Liver (tissue), 9 donors: ENCODE results near the gene COG7. TPM values are rescaled to one million over a fixed set of nuclear protein-coding genes. Genes with fewer than 3 reads are reported as not detected.

ENCODE experiments used
- DNase-seq: peaks from one replicate; pipeline ENCODE4 v3.0.0-alpha.2; 2017; ENCODE audit warnings: low spot score
- H3K27ac ChIP-seq, 2 donors: one replicate each; pipeline ENCODE4 v1.7.0; 2013; ENCODE audit warnings: inconsistent platforms in 2 of 2, low read length in 2 of 2, control low read depth in 1 of 2, low read depth in 1 of 2, mild to moderate bottlenecking in 1 of 2
- H3K27me3 ChIP-seq, 4 donors: one replicate each; pipeline versions ENCODE4 v1.6.1 to v1.7.0; 2013; ENCODE audit warnings: low read length in 3 of 4, inconsistent platforms in 1 of 4, mild to moderate bottlenecking in 1 of 4, moderate library complexity in 1 of 4; ENCODE audit not compliant: control insufficient read depth in 4 of 4, insufficient read depth in 4 of 4
- H3K36me3 ChIP-seq, 4 donors: one replicate each; pipeline versions ENCODE4 v1.6.1 to v1.7.0; 2013; ENCODE audit warnings: low read length in 3 of 4, mild to moderate bottlenecking in 3 of 4, low read depth in 1 of 4, moderate library complexity in 1 of 4; ENCODE audit not compliant: control insufficient read depth in 4 of 4, insufficient read depth in 3 of 4
- H3K4me1 ChIP-seq, 4 donors: one replicate each; pipeline versions ENCODE4 v1.6.1 to v1.7.0; 2013; ENCODE audit warnings: low read length in 3 of 4, mild to moderate bottlenecking in 3 of 4, moderate library complexity in 1 of 4; ENCODE audit not compliant: control insufficient read depth in 4 of 4, insufficient read depth in 4 of 4
- H3K4me3 ChIP-seq, 3 donors: one replicate each; pipeline versions ENCODE4 v1.6.1 to v1.7.0; 2013; ENCODE audit warnings: low read length in 3 of 3, control low read depth in 1 of 3, low read depth in 1 of 3, mild to moderate bottlenecking in 1 of 3
- H3K9ac ChIP-seq, 2 donors: one replicate each; pipeline ENCODE4 v1.7.0; 2013; ENCODE audit warnings: low read length in 2 of 2, mild to moderate bottlenecking in 2 of 2, moderate library complexity in 2 of 2, control low read depth in 1 of 2, low read depth in 1 of 2
- H3K9me3 ChIP-seq, 4 donors: one replicate each; pipeline versions ENCODE4 v1.6.1 to v1.7.0; 2013; ENCODE audit warnings: low read length in 3 of 4; ENCODE audit not compliant: control insufficient read depth in 4 of 4
- EGR1 ChIP-seq, 2 donors: IDR thresholded peaks; 2 replicates each; pipeline ENCODE4 v1.6.1; 2016 to 2018; ENCODE audit warnings: antibody characterized with exemption in 2 of 2, low read depth in 2 of 2
- FOXA1 ChIP-seq: IDR thresholded peaks from 2 replicates; pipeline ENCODE4 v1.6.1; 2016; ENCODE audit warnings: antibody characterized with exemption
- FOXA2 ChIP-seq: IDR thresholded peaks from 2 replicates; pipeline ENCODE4 v1.6.1; 2016; ENCODE audit warnings: antibody characterized with exemption
- GABPA ChIP-seq, 2 donors: IDR thresholded peaks in 1 of 2; conservative IDR thresholded peaks in 1 of 2; 2 replicates each; pipeline ENCODE4 v1.6.1; 2016; ENCODE audit warnings: antibody characterized with exemption in 2 of 2, mild to moderate bottlenecking in 1 of 2, moderate library complexity in 1 of 2
- HNF4A ChIP-seq, 2 donors: conservative IDR thresholded peaks; 2 replicates each; pipeline ENCODE4 v1.6.1; 2016; ENCODE audit warnings: antibody characterized with exemption in 2 of 2, mild to moderate bottlenecking in 2 of 2
- HNF4G ChIP-seq: IDR thresholded peaks from 2 replicates; pipeline ENCODE4 v1.6.1; 2016; ENCODE audit warnings: antibody characterized with exemption
- JUND ChIP-seq, 2 donors: IDR thresholded peaks; 2 replicates each; pipeline ENCODE4 v1.6.1; 2016; ENCODE audit warnings: antibody characterized with exemption in 2 of 2
- NR2F2 ChIP-seq: IDR thresholded peaks from 2 replicates; pipeline ENCODE4 v1.6.1; 2016; ENCODE audit warnings: antibody characterized with exemption
- RAD21 ChIP-seq, 2 donors: IDR thresholded peaks; 2 replicates each; pipeline ENCODE4 v1.6.1; 2016; ENCODE audit warnings: antibody characterized with exemption in 2 of 2, mild to moderate bottlenecking in 2 of 2
- RXRA ChIP-seq, 2 donors: IDR thresholded peaks; 2 replicates each; pipeline ENCODE4 v1.6.1; 2017 to 2018; ENCODE audit warnings: antibody characterized with exemption in 2 of 2, mild to moderate bottlenecking in 1 of 2
- SP1 ChIP-seq: IDR thresholded peaks from 2 replicates; pipeline ENCODE4 v1.6.1; 2018; ENCODE audit warnings: antibody characterized with exemption, mild to moderate bottlenecking
- TAF1 ChIP-seq: conservative IDR thresholded peaks from 2 replicates; pipeline ENCODE4 v1.6.1; 2016; ENCODE audit warnings: antibody characterized with exemption, mild to moderate bottlenecking
- YY1 ChIP-seq: IDR thresholded peaks from 2 replicates; pipeline ENCODE4 v1.6.1; 2016; ENCODE audit warnings: antibody characterized with exemption, mild to moderate bottlenecking
- WGBS: extraction: QIAGEN DNeasy Blood & Tissue Kit; methylation state at CpG from one replicate; pipeline ENCODE4 v1.1.7; 2013; 5-methylcytosine and 5-hydroxymethylcytosine counted together
- polyA plus RNA-seq, 2 donors: library from polyadenylated mRNA; stranded (reverse) in 1 of 2; unstranded in 1 of 2; fragments of 200-250 nt in 1 of 2; fragments of >200 nt in 1 of 2; fragmentation: Nextera tagmentation in 1 of 2; extraction: Ambion mirVana in 1 of 2; gene quantifications; one replicate each; pipeline versions ENCODE4 v1.2.1 to v1.2.3, GENCODE V29; 2013 to 2015
- total RNA-seq, 2 donors: library from RNA; depleted of rRNA; stranded (reverse); fragments of >200 nt; gene quantifications; one replicate each; pipeline ENCODE4 v1.2.3, GENCODE V29; 2014
- TF ChIP-seq, protein P1 (sequence below): fragments of 150-350 bp; IDR thresholded peaks from 2 replicates; pipeline ENCODE4 v1.5.1; 2017; ENCODE audit warnings: improper control_type of control experiment, low read depth, low read length; ENCODE audit not compliant: missing input control
- TF ChIP-seq, protein P2 (sequence below): IDR thresholded peaks from 2 replicates; pipeline ENCODE4 v1.6.1; 2016; ENCODE audit warnings: antibody characterized with exemption
- TF ChIP-seq, protein P3 (sequence below): IDR thresholded peaks from 2 replicates; pipeline ENCODE4 v1.6.1; 2016; ENCODE audit warnings: antibody characterized with exemption
- TF ChIP-seq, protein P4 (sequence below): IDR thresholded peaks from 2 replicates; pipeline ENCODE4 v1.6.1; 2016; ENCODE audit warnings: antibody characterized with exemption
- donor health status: healthy.
- donor health status: healthy.
- donor health status: healthy.
- donor health status: healthy.
- donor health status: healthy.

Gene COG7
- total and polyA plus RNA-seq, 4 donors = 5.1 to 11.4 (median 6.6) TPM

DNA sequence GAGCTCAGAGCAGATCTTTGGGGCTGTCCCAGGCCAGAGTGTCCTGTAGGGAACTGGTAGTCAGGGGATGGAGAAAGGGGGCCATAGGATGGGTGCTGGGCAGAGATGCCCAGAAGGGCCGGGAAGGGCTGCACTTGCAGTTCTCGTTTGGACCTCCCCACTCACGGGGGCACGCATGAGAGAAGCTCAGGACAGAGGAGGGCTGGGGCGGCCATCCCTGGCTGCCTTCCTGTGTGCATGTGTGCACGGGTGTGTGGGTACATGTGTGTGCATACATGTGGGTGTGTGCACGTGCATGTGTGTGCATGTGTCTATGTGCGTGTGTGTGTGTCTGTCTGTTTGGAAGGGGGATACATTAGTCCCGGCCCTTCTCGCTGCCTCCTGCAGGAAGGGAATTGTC lies 73.3 kb downstream of the COG7 start:
- H3K27ac ChIP-seq = no peak overlapping the region
- H3K27me3 ChIP-seq = no peaks in the 10 kb centered on the region
- H3K4me3 ChIP-seq = no peak overlapping the region
- 82% methylated on average over 10 of the region's 10 CpGs for WGBS
- TF ChIP-seq TAF1 (no peak), JUND (IDR thresholded peaks at IDR 0.05) (no peak)
- TF ChIP-seq, protein P1, sequence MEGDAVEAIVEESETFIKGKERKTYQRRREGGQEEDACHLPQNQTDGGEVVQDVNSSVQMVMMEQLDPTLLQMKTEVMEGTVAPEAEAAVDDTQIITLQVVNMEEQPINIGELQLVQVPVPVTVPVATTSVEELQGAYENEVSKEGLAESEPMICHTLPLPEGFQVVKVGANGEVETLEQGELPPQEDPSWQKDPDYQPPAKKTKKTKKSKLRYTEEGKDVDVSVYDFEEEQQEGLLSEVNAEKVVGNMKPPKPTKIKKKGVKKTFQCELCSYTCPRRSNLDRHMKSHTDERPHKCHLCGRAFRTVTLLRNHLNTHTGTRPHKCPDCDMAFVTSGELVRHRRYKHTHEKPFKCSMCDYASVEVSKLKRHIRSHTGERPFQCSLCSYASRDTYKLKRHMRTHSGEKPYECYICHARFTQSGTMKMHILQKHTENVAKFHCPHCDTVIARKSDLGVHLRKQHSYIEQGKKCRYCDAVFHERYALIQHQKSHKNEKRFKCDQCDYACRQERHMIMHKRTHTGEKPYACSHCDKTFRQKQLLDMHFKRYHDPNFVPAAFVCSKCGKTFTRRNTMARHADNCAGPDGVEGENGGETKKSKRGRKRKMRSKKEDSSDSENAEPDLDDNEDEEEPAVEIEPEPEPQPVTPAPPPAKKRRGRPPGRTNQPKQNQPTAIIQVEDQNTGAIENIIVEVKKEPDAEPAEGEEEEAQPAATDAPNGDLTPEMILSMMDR = no peak
- no peaks in the 10 kb centered on the region for H3K9me3 ChIP-seq
- H3K4me1 ChIP-seq = no peaks in the 10 kb centered on the region
- no peak for DNase-seq
- H3K9ac ChIP-seq = no peak overlapping the region
- H3K36me3 ChIP-seq = no peaks in the 10 kb centered on the region

DNA sequence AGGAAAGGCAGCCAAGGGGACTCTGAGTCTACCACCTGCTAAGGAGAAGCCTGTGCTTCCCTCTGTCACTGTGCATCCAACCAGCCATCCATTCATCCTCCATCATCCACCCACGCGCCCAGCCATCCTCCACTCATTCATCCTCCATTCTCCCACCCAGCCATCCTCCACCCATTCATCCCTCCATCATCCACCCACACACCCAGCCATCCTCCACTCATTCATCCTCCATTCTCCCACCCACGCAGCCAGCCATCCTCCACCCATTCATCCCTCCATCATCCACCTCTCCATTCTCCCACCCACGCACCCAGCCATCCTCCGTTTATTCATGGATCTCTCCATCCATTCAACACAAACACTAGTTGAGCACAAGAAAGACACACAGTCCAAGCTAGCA lies 74.1 kb downstream of the COG7 start:
- no peak for DNase-seq
- H3K9me3 ChIP-seq = no peaks in the 10 kb centered on the region
- TF ChIP-seq, protein P2, sequence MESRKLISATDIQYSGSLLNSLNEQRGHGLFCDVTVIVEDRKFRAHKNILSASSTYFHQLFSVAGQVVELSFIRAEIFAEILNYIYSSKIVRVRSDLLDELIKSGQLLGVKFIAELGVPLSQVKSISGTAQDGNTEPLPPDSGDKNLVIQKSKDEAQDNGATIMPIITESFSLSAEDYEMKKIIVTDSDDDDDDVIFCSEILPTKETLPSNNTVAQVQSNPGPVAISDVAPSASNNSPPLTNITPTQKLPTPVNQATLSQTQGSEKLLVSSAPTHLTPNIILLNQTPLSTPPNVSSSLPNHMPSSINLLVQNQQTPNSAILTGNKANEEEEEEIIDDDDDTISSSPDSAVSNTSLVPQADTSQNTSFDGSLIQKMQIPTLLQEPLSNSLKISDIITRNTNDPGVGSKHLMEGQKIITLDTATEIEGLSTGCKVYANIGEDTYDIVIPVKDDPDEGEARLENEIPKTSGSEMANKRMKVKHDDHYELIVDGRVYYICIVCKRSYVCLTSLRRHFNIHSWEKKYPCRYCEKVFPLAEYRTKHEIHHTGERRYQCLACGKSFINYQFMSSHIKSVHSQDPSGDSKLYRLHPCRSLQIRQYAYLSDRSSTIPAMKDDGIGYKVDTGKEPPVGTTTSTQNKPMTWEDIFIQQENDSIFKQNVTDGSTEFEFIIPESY = no peak
- TF ChIP-seq FOXA2 = no peak
- no peak for TF ChIP-seq NR2F2
- no peak for TF ChIP-seq GABPA (IDR thresholded peaks at IDR 0.05 in 1 of 2, conservative IDR thresholded peaks at IDR 0.05 in 1 of 2)
- TF ChIP-seq TAF1 = no peak
- no peak overlapping the region for H3K9ac ChIP-seq
- H3K27me3 ChIP-seq = no peaks in the 10 kb centered on the region
- no peak overlapping the region for H3K4me3 ChIP-seq
- H3K4me1 ChIP-seq = no peaks in the 10 kb centered on the region
- no peaks in the 10 kb centered on the region for H3K36me3 ChIP-seq
- no peak overlapping the region for H3K27ac ChIP-seq
- WGBS = 93% methylated on average over 5 of the region's 5 CpGs

DNA sequence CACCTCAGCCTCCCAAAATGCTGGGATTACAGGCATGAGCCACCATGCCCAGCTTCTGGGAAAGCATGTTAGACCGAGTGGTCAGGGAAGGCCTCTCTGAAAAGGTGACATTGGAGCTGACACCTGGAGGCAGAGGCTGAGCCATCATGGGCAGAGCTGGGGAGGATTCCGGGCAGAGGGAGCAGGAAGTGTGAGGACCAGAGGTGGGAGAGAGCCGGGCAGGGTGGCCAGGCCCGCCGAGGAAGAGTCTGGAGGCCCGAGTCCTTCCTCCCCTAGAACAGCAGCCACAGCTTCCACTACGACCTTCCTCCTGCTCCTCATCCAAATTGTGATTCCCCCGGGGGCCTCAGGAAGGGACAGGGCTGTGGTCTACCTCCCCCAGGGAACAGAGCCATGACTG lies 74.7 kb downstream of the COG7 start:
- Histone ChIP-seq H3K27me3 (peaks cover 0 to 3% (median under 1%) of the 10 kb centered on the region in 4 donors), H3K4me3 (no peak overlapping the region), H3K9ac (no peak overlapping the region), H3K36me3 (no peaks in the 10 kb centered on the region), H3K4me1 (no peaks in the 10 kb centered on the region), H3K9me3 (no peaks in the 10 kb centered on the region), H3K27ac (no peak overlapping the region)
- WGBS = 74% methylated on average over 8 of the region's 8 CpGs
- DNase-seq = no peak
- TF ChIP-seq NR2F2 (no peak), EGR1 (IDR thresholded peaks at IDR 0.05; ENCODE audit: low read depth in 2 of 2) (no peak), JUND (IDR thresholded peaks at IDR 0.05) (no peak), GABPA (IDR thresholded peaks at IDR 0.05 in 1 of 2, conservative IDR thresholded peaks at IDR 0.05 in 1 of 2) (no peak), HNF4A (conservative IDR thresholded peaks at IDR 0.05) (no peak), SP1 (no peak), YY1 (no peak), RXRA (IDR thresholded peaks at IDR 0.05) (no peak), FOXA2 (no peak), FOXA1 (no peak), RAD21 (IDR thresholded peaks at IDR 0.05) (no peak), TAF1 (no peak), HNF4G (no peak)
- TF ChIP-seq, protein P1 = no peak
- TF ChIP-seq, protein P3, sequence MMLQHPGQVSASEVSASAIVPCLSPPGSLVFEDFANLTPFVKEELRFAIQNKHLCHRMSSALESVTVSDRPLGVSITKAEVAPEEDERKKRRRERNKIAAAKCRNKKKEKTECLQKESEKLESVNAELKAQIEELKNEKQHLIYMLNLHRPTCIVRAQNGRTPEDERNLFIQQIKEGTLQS = no peak
- TF ChIP-seq, protein P2 = no peak
- TF ChIP-seq, protein P4, sequence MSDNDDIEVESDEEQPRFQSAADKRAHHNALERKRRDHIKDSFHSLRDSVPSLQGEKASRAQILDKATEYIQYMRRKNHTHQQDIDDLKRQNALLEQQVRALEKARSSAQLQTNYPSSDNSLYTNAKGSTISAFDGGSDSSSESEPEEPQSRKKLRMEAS = no peak
